ENCODE measurements around the gene NFKBIA. TPM values are rescaled to one million over a fixed set of nuclear protein-coding genes. Genes with fewer than 3 reads are reported as not detected.

Gene NFKBIA
- total and polyA plus RNA-seq, 4 donors: 182 to 1,327 (median 443) TPM

DNA sequence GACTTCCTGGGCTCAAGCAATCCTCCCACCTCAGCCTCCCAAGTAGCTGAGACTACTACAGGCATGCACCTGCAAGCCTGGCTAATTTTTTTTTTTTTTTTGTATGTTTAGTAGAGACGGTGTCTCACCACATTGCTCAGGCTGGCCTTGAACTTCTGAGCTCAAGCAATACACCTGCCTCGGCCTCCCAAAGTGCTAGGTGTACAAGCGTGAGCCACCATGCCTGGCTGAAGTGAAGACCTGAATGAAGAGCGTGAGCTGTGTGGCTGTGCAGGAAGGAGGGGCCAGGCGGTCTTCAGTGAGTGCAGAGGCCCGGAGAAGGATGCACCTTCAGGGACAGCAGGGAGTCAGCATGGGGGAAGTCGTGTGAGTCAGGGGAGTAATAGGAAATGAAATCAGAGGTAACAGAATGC is 14.9 kb upstream of the NFKBIA start:
- H3K9me3 ChIP-seq (ENCODE audit: control insufficient read depth in 4 of 4, insufficient read depth in 3 of 4, low read length in 3 of 4): peaks cover 0 to 2% (median 0%) of the 10 kb centered on the region in 4 donors
- H3K4me3 ChIP-seq: no peak overlapping the region
- WGBS, 2 donors: 80 to 81% methylated on average over 7 of the region's 7 CpGs
- no peak for TF ChIP-seq CTCF (IDR thresholded peaks at IDR 0.05; ENCODE audit: control extremely low read depth, extremely low read depth)
- ATAC-seq (ENCODE audit: insufficient read depth, low FRiP score) (no peak), DNase-seq (no peak)
- H3K4me1 ChIP-seq (ENCODE audit: control insufficient read depth in 5 of 5, insufficient read depth in 5 of 5, low read length in 5 of 5): peaks cover 0 to 2% (median 0%) of the 10 kb centered on the region in 5 donors
- H3K9ac ChIP-seq (ENCODE audit: insufficient read depth in 1 of 2, low read length in 2 of 2): no peak overlapping the region
- no peak overlapping the region for H3K27ac ChIP-seq (ENCODE audit: low read depth in 1 of 2, low read length in 1 of 2)
- H3K36me3 ChIP-seq (ENCODE audit: control insufficient read depth in 4 of 4, insufficient read depth in 4 of 4, low read length in 4 of 4): no peaks in the 10 kb centered on the region
- H3K27me3 ChIP-seq (ENCODE audit: control insufficient read depth in 3 of 3, insufficient read depth in 3 of 3, low read length in 2 of 3): no peaks in the 10 kb centered on the region

- Histone ChIP-seq H3K36me3 (ENCODE audit: control insufficient read depth in 4 of 4, insufficient read depth in 4 of 4, low read length in 4 of 4) (no peaks in the 10 kb centered on the region), H3K9ac (ENCODE audit: insufficient read depth in 1 of 2, low read length in 2 of 2) (no peak overlapping the region), H3K9me3 (ENCODE audit: control insufficient read depth in 4 of 4, insufficient read depth in 3 of 4, low read length in 3 of 4) (no peaks in the 10 kb centered on the region), H3K4me1 (ENCODE audit: control insufficient read depth in 5 of 5, insufficient read depth in 5 of 5, low read length in 5 of 5) (peaks cover 0 to 4% (median 1%) of the 10 kb centered on the region in 5 donors), H3K27me3 (ENCODE audit: control insufficient read depth in 3 of 3, insufficient read depth in 3 of 3, low read length in 2 of 3) (no peaks in the 10 kb centered on the region), H3K27ac (ENCODE audit: low read depth in 1 of 2, low read length in 1 of 2) (no peak overlapping the region), H3K4me3 (no peak overlapping the region)
- TF ChIP-seq CTCF (IDR thresholded peaks at IDR 0.05; ENCODE audit: control extremely low read depth, extremely low read depth): no peak
- 40 to 58% methylated on average over 2 of the region's 2 CpGs for WGBS, 2 donors
- DNase-seq (no peak), ATAC-seq (ENCODE audit: insufficient read depth, low FRiP score) (no peak)
These were observed 13.5 kb upstream of the NFKBIA start for GRCh38 chr14:35418093-35418492.

GRCh38 chr14:35416108-35416750 is 11.7 kb upstream of the NFKBIA start:
- no peak overlapping the region for H3K27ac ChIP-seq (ENCODE audit: low read depth in 1 of 2, low read length in 1 of 2)
- H3K36me3 ChIP-seq (ENCODE audit: control insufficient read depth in 4 of 4, insufficient read depth in 4 of 4, low read length in 4 of 4): no peaks in the 10 kb centered on the region
- no peaks in the 10 kb centered on the region for H3K27me3 ChIP-seq (ENCODE audit: control insufficient read depth in 3 of 3, insufficient read depth in 3 of 3, low read length in 2 of 3)
- no peak for TF ChIP-seq CTCF (IDR thresholded peaks at IDR 0.05; ENCODE audit: control extremely low read depth, extremely low read depth)
- no peak for DNase-seq
- H3K4me1 ChIP-seq (ENCODE audit: control insufficient read depth in 5 of 5, insufficient read depth in 5 of 5, low read length in 5 of 5): peaks cover 0 to 9% (median 7%) of the 10 kb centered on the region in 5 donors
- no peak overlapping the region for H3K4me3 ChIP-seq
- ATAC-seq (ENCODE audit: insufficient read depth, low FRiP score): no peak
- no peaks in the 10 kb centered on the region for H3K9me3 ChIP-seq (ENCODE audit: control insufficient read depth in 4 of 4, insufficient read depth in 3 of 4, low read length in 3 of 4)
- no peak overlapping the region for H3K9ac ChIP-seq (ENCODE audit: insufficient read depth in 1 of 2, low read length in 2 of 2)
- WGBS, 2 donors: 35 to 39% methylated on average over 5 of the region's 5 CpGs

GRCh38 chr14:35414365-35414764 is 9.8 kb upstream of the NFKBIA start:
- Histone ChIP-seq H3K4me3 (no peak overlapping the region), H3K27me3 (ENCODE audit: control insufficient read depth in 3 of 3, insufficient read depth in 3 of 3, low read length in 2 of 3) (no peaks in the 10 kb centered on the region), H3K36me3 (ENCODE audit: control insufficient read depth in 4 of 4, insufficient read depth in 4 of 4, low read length in 4 of 4) (no peaks in the 10 kb centered on the region), H3K9ac (ENCODE audit: insufficient read depth in 1 of 2, low read length in 2 of 2) (no peak overlapping the region), H3K4me1 (ENCODE audit: control insufficient read depth in 5 of 5, insufficient read depth in 5 of 5, low read length in 5 of 5) (peaks cover 0 to 9% (median 7%) of the 10 kb centered on the region in 5 donors), H3K27ac (ENCODE audit: low read depth in 1 of 2, low read length in 1 of 2) (peak overlapping the region in 1 of 2 donors; percentile 52), H3K9me3 (ENCODE audit: control insufficient read depth in 4 of 4, insufficient read depth in 3 of 4, low read length in 3 of 4) (no peaks in the 10 kb centered on the region)
- DNase-seq (peak in 1 of 3 donors; percentile 26), ATAC-seq (ENCODE audit: insufficient read depth, low FRiP score) (no peak)
- 34 to 56% methylated on average over 4 of the region's 4 CpGs for WGBS, 2 donors
- TF ChIP-seq CTCF (IDR thresholded peaks at IDR 0.05; ENCODE audit: control extremely low read depth, extremely low read depth): no peak

All from lung (tissue), 12 donors.